ENCODE measurements around the gene SEC24C.
A peak's percentile ranks its signal among the peaks of the same experiment; 100 is the strongest.
"Not testable (repeated sequence)": the region's sequence is repeated elsewhere in the genome, so short reads cannot be mapped to it uniquely, and the experiment has no call there.

Gene SEC24C

GRCh38 chr10:73772281-73773151, 28.3 kb downstream of the SEC24C start:
- peak; percentile 33 for DNase-seq

GRCh38 chr10:73773152-73773879, 29.1 kb downstream of the SEC24C start:
- DNase-seq: peak; percentile 9

- no peak for DNase-seq
These were observed 30.5 kb downstream of the SEC24C start for GRCh38 chr10:73774637-73775036.

GRCh38 chr10:73779018-73779417, 34.8 kb downstream of the SEC24C start:
- no peak for DNase-seq

GRCh38 chr10:73779539-73780197, 35.5 kb downstream of the SEC24C start:
- DNase-seq: no peak

GRCh38 chr10:73780301-73780700, 36.1 kb downstream of the SEC24C start:
- no peak for DNase-seq

- no peak for DNase-seq
These were observed 36.8 kb downstream of the SEC24C start for GRCh38 chr10:73780966-73781365.

- DNase-seq: no peak
These were observed 37.3 kb downstream of the SEC24C start for GRCh38 chr10:73781548-73781878.

GRCh38 chr10:73781879-73782748, 37.9 kb downstream of the SEC24C start, which contains the start of gene CHCHD1:
CHCHD1 (plus strand) TSS chr10:73782048; CDS start chr10:73782076, 28 bp downstream.
- peak; percentile 62 for DNase-seq

- no peak for DNase-seq
These were observed 38.5 kb downstream of the SEC24C start for GRCh38 chr10:73782749-73783085.

GRCh38 chr10:73785211-73785720, 41.1 kb downstream of the SEC24C start, which contains the start of gene ZSWIM8:
ZSWIM8 (plus strand) TSS chr10:73785606; CDS start chr10:73785879, 273 bp downstream.
- peak; percentile 76 for DNase-seq

GRCh38 chr10:73785721-73786511, 41.7 kb downstream of the SEC24C start:
- no peak for DNase-seq

- no peak for DNase-seq
These were observed 42.3 kb downstream of the SEC24C start for GRCh38 chr10:73786512-73786885.

- DNase-seq: not testable (repeated sequence)
These were observed 43.0 kb downstream of the SEC24C start for GRCh38 chr10:73787031-73787800.

- DNase-seq: no peak
These were observed 44.9 kb downstream of the SEC24C start for GRCh38 chr10:73788864-73789658.

- no peak for DNase-seq
These were observed 45.5 kb downstream of the SEC24C start for GRCh38 chr10:73789659-73790055.

- DNase-seq: no peak
These were observed 46.9 kb downstream of the SEC24C start for GRCh38 chr10:73790886-73791625.

GRCh38 chr10:73791871-73792400, 47.8 kb downstream of the SEC24C start:
- no peak for DNase-seq

GRCh38 chr10:73793456-73793855, 49.3 kb downstream of the SEC24C start:
- no peak for DNase-seq

Data from COR-L47 (cell line).